Upper lobe of left lung (tissue), 4 donors: ENCODE data around the gene MAP2K6.

Source experiments
- CTCF ChIP-seq, 6 experiments: fragments of 450-650 bp in 4 of 6; fragments of 200-600 bp in 2 of 6; sonication (generic) in 2 of 6; IDR thresholded peaks; one replicate each; pipeline ENCODE4 v1.5.1; 2016 to 2019; ENCODE audit warnings: antibody characterized with exemption in 6 of 6
- POLR2A ChIP-seq, 4 donors: fragments of 450-650 bp; IDR thresholded peaks; one replicate each; pipeline ENCODE4 v1.5.1; 2016 to 2017; ENCODE audit warnings: antibody characterized with exemption in 4 of 4, mild to moderate bottlenecking in 2 of 4

- TF ChIP-seq POLR2A (IDR thresholded peaks at IDR 0.05), result no peak
- TF ChIP-seq CTCF (IDR thresholded peaks at IDR 0.05), result no peak
Measured at GRCh38 chr17:69457603-69458002, 43.1 kb downstream of the MAP2K6 start.
